OCI-LY3 (cell line): ENCODE measurements around the gene WDFY1.

ENCODE experiments used
- EZH2phosphoT487 ChIP-seq: fragments of 200-600 bp; shearing (Covaris generic); IDR thresholded peaks from 2 replicates; pipeline ENCODE4 v1.6.1; 2018; ENCODE audit warnings: antibody characterized with exemption, mixed run types, low read depth
- TF ChIP-seq, protein P1 (sequence below): fragments of 200-600, 300-600 bp; sonication (generic); IDR thresholded peaks from 2 replicates; pipeline ENCODE4 v1.5.1; 2014; ENCODE audit warnings: antibody characterized with exemption, low read length, low read depth

DNA sequence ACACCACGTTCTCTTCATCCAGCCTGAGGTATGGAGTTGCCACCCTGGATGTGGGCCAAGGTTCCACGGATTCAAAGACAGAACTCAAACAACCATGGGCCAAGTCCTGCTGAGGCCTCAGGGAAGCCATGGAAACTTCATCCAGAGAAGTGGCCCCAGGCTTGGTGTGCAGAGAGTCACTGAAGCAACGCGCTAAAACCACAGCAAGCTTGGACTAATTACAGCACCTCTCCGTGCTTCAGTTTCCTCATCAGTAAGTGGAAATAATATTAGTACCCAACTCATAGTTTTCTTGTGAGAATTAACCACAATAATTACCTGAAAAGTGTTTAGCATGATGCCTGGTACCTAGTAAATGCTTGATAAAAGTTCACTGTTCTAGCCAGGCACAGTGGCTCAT, 88.6 kb downstream of the WDFY1 start:
- TF ChIP-seq, protein P1, sequence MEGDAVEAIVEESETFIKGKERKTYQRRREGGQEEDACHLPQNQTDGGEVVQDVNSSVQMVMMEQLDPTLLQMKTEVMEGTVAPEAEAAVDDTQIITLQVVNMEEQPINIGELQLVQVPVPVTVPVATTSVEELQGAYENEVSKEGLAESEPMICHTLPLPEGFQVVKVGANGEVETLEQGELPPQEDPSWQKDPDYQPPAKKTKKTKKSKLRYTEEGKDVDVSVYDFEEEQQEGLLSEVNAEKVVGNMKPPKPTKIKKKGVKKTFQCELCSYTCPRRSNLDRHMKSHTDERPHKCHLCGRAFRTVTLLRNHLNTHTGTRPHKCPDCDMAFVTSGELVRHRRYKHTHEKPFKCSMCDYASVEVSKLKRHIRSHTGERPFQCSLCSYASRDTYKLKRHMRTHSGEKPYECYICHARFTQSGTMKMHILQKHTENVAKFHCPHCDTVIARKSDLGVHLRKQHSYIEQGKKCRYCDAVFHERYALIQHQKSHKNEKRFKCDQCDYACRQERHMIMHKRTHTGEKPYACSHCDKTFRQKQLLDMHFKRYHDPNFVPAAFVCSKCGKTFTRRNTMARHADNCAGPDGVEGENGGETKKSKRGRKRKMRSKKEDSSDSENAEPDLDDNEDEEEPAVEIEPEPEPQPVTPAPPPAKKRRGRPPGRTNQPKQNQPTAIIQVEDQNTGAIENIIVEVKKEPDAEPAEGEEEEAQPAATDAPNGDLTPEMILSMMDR, result no peak
- no peak for TF ChIP-seq EZH2phosphoT487
